OCI-LY7 (cell line): ENCODE results near the gene CCDC30. TPM values are rescaled to one million over a fixed set of nuclear protein-coding genes. Genes with fewer than 3 reads are reported as not detected.
A peak's percentile ranks its signal among the peaks of the same experiment; 100 is the strongest.

Experiments
- BruUV-seq: library from RNA; stranded (reverse); fragments of 400-500 nt; replicated peaks from 2 replicates; lab custom pipeline; 2021; lab: Mats Ljungman, UMichigan
- CTCF ChIA-PET: fragments of 300-600 bp; sonication (Branson Sonifier 250); formaldehyde crosslinking; loops from one replicate; lab custom pipeline; 2022; ENCODE audit warnings: antibody characterized with exemption; ENCODE audit not compliant: unreplicated experiment; lab: Charles Lee
- POLR2A ChIA-PET: fragments of 300-600 bp; sonication (Branson Sonifier 250); formaldehyde crosslinking; loops from one replicate; lab custom pipeline; 2022; ENCODE audit warnings: antibody characterized with exemption; lab: Charles Lee
- DNase-seq: peaks from one replicate; pipeline ENCODE4 v3.0.0-alpha.2; 2015; ENCODE audit warnings: low spot score
- H2AFZ ChIP-seq: fragments of 200-600 bp; sonication (generic), shearing (Covaris generic); 2 replicates; pipeline ENCODE4 v1.6.1; 2014; ENCODE audit warnings: mild to moderate bottlenecking, antibody characterized with exemption, low read length, moderate library complexity
- H3K27ac ChIP-seq: fragments of 200-600 bp; sonication (generic); 2 replicates; pipeline ENCODE4 v1.5.1; 2014; ENCODE audit warnings: mixed run types, low read depth, mild to moderate bottlenecking, moderate library complexity, low read length, inconsistent platforms; ENCODE audit not compliant: poor library complexity, severe bottlenecking
- H3K36me3 ChIP-seq: fragments of 200-600 bp; sonication (generic); 2 replicates; pipeline ENCODE4 v1.6.1; 2014; ENCODE audit warnings: mild to moderate bottlenecking, antibody characterized with exemption, low read length, moderate library complexity, mixed read lengths; ENCODE audit not compliant: insufficient read depth
- H3K4me1 ChIP-seq: fragments of 200-600 bp; sonication (generic); 2 replicates; pipeline ENCODE4 v1.5.1; 2014; ENCODE audit warnings: mild to moderate bottlenecking, low read length; ENCODE audit not compliant: insufficient read depth, poor library complexity, severe bottlenecking
- H3K4me2 ChIP-seq: fragments of 200-600 bp; sonication (generic); 2 replicates; pipeline ENCODE4 v1.6.1; 2014; ENCODE audit warnings: mild to moderate bottlenecking, low read length
- H3K4me3 ChIP-seq: fragments of 200-600 bp; sonication (generic); 2 replicates; pipeline ENCODE4 v1.5.1; 2014; ENCODE audit warnings: mild to moderate bottlenecking, low read depth, low read length; ENCODE audit not compliant: poor library complexity, severe bottlenecking
- H3K79me2 ChIP-seq: fragments of 200-600 bp; sonication (generic); 2 replicates; pipeline ENCODE4 v1.6.1; 2016; ENCODE audit warnings: low read depth, mild to moderate bottlenecking, low read length, moderate library complexity, mixed read lengths; ENCODE audit not compliant: insufficient read depth
- H3K9me2 ChIP-seq: fragments of 200-600 bp; sonication (generic); 2 replicates; pipeline ENCODE4 v1.6.1; 2016; ENCODE audit warnings: mild to moderate bottlenecking, low read length, mixed read lengths; ENCODE audit not compliant: insufficient read depth
- H3K9me3 ChIP-seq: fragments of 200-600 bp; sonication (generic); 2 replicates; pipeline ENCODE4 v1.6.1; 2014; ENCODE audit warnings: mild to moderate bottlenecking, mixed run types, low read length, mixed read lengths
- H4K20me1 ChIP-seq: fragments of 200-600 bp; sonication (generic); 2 replicates; pipeline ENCODE4 v1.6.1; 2014; ENCODE audit warnings: mild to moderate bottlenecking, antibody characterized with exemption, low read length, moderate library complexity, mixed read lengths; ENCODE audit not compliant: insufficient read depth
- CTCF ChIP-seq: fragments of 200-600 bp; sonication (generic); conservative IDR thresholded peaks from 2 replicates; pipeline ENCODE4 v1.5.1; 2014; ENCODE audit warnings: mild to moderate bottlenecking, antibody characterized with exemption, low read length, moderate library complexity, mixed read lengths
- EZH2phosphoT487 ChIP-seq: fragments of 200-600 bp; sonication (generic); IDR thresholded peaks from 2 replicates; pipeline ENCODE4 v1.6.1; 2018; ENCODE audit warnings: low read depth, borderline replicate concordance, mild to moderate bottlenecking, mixed run types, antibody characterized with exemption, low read length, moderate library complexity, mixed read lengths
- intact Hi-C: fragments of 100-400 bp; cut with micrococcal nuclease; formaldehyde crosslinking; loops from one replicate; pipeline ENCODE4 v1.10.0; 2022; ENCODE audit not compliant: unreplicated experiment
- total RNA-seq, 2 experiments: library from RNA; depleted of rRNA in 1 of 2; stranded (reverse); fragments of >200 nt in 1 of 2; shearing (Covaris generic) in 1 of 2; gene quantifications; 2 replicates each; pipeline ENCODE4 v1.2.3, GENCODE V29; 2014 to 2022

Gene CCDC30
- total RNA-seq, 2 experiments from 2014 or later, result 0.54 to 2.6 TPM

- Histone ChIP-seq H3K36me3 (peaks cover 86% of the 10 kb centered on the region), H3K4me1 (peaks cover 75% of the 10 kb centered on the region), H4K20me1 (peaks cover 81% of the 10 kb centered on the region), H2AFZ (no peak overlapping the region), H3K9me3 (no peaks in the 10 kb centered on the region), H3K9me2 (no peaks in the 10 kb centered on the region), H3K79me2 (peaks cover 90% of the 10 kb centered on the region), H3K27ac (no peak overlapping the region), H3K4me3 (peak overlapping the region; percentile 84), H3K4me2 (peak overlapping the region; percentile 98)
- CTCF ChIA-PET, result no interaction called here
- BruUV-seq, result no TSS peak
- intact Hi-C loops, result no loop called here
- no peak for DNase-seq
- TF ChIP-seq CTCF (no peak), EZH2phosphoT487 (no peak)
- POLR2A ChIA-PET, result interaction anchor here (0.6 kb wide), 1 partner anchor 130 kb away, joined by 3 read pairs; no protein-coding TSS in a partner anchor
Measured at GRCh38 chr1:42686418-42686817, 223.3 kb downstream of the CCDC30 start.

GRCh38 chr1:42689912-42690311, 226.8 kb downstream of the CCDC30 start:
- peak overlapping the region; percentile 98 for H3K4me2 ChIP-seq
- H3K36me3 ChIP-seq, result peaks cover 100% of the 10 kb centered on the region
- H2AFZ ChIP-seq, result no peak overlapping the region
- H3K27ac ChIP-seq, result no peak overlapping the region
- BruUV-seq, result no TSS peak
- H3K4me1 ChIP-seq, result peaks cover 74% of the 10 kb centered on the region
- DNase-seq, result no peak
- peaks cover 97% of the 10 kb centered on the region for H4K20me1 ChIP-seq
- ChIA-PET POLR2A (interaction anchor here (0.6 to 0.9 kb wide), 2 partner anchors 11 to 77 kb away, joined by 4 to 5 read pairs; partner anchors contain the start of genes C1orf50 and P3H1), CTCF (no interaction called here)
- H3K4me3 ChIP-seq, result peak overlapping the region; percentile 24
- no peaks in the 10 kb centered on the region for H3K9me3 ChIP-seq
- intact Hi-C loops, result no loop called here
- H3K79me2 ChIP-seq, result peaks cover 100% of the 10 kb centered on the region
- TF ChIP-seq EZH2phosphoT487 (no peak), CTCF (no peak)
- no peaks in the 10 kb centered on the region for H3K9me2 ChIP-seq

GRCh38 chr1:42690477-42691156, 227.5 kb downstream of the CCDC30 start:
- peaks cover 67% of the 10 kb centered on the region for H3K4me1 ChIP-seq
- no peaks in the 10 kb centered on the region for H3K9me3 ChIP-seq
- peaks cover 97% of the 10 kb centered on the region for H4K20me1 ChIP-seq
- intact Hi-C loops, result no loop called here
- ChIA-PET CTCF (no interaction called here), POLR2A (interaction anchor here (0.7 to 0.9 kb wide), 2 partner anchors 76 to 284 kb away, joined by 3 to 4 read pairs; partner anchors contain the start of genes C1orf50 and P3H1)
- no peak overlapping the region for H2AFZ ChIP-seq
- no peak overlapping the region for H3K27ac ChIP-seq
- TF ChIP-seq CTCF, result peak; percentile 60
- no peak for TF ChIP-seq EZH2phosphoT487
- DNase-seq, result no peak
- peak overlapping the region; percentile 98 for H3K4me2 ChIP-seq
- peaks cover 100% of the 10 kb centered on the region for H3K36me3 ChIP-seq
- no TSS peak for BruUV-seq
- peaks cover 100% of the 10 kb centered on the region for H3K79me2 ChIP-seq
- H3K9me2 ChIP-seq, result no peaks in the 10 kb centered on the region
- H3K4me3 ChIP-seq, result peak overlapping the region; percentile 17
